Panc1 (cell line): ENCODE results near the gene ARFGEF3. TPM values are rescaled to one million over a fixed set of nuclear protein-coding genes. Genes with fewer than 3 reads are reported as not detected.

ENCODE experiments used
- ATAC-seq: fragments of 200-7000 bp; cut with Tn5 transposase; 2 replicates; pipeline ENCODE4 v1.9.1; 2020; ENCODE audit warnings: mild to moderate bottlenecking, moderate library complexity
- BruUV-seq: library from RNA; stranded (reverse); fragments of 400-500 nt; replicated peaks from 2 replicates; lab custom pipeline; 2021; lab: Mats Ljungman, UMichigan
- CTCF ChIA-PET: fragments of 300-600 bp; sonication (Branson Sonifier 250); formaldehyde crosslinking; loops from one replicate; lab custom pipeline; 2022; ENCODE audit warnings: antibody characterized with exemption; lab: Charles Lee
- POLR2A ChIA-PET: fragments of 300-600 bp; sonication (Branson Sonifier 250); formaldehyde crosslinking; loops from one replicate; lab custom pipeline; 2022; ENCODE audit warnings: antibody characterized with exemption; lab: Charles Lee
- DNase-seq: peaks from one replicate; pipeline ENCODE4 v3.0.0-alpha.2; 2010; ENCODE audit warnings: low read depth, low spot score
- H3K27ac ChIP-seq: 2 replicates; pipeline ENCODE4 v1.5.1; 2011; ENCODE audit warnings: mild to moderate bottlenecking, low read length, inconsistent platforms
- H3K27me3 ChIP-seq: fragments of 200-500 bp; sonication (Bioruptor generic); 2 replicates; pipeline ENCODE4 v1.6.0; 2014; ENCODE audit warnings: low read length, inconsistent platforms; ENCODE audit not compliant: control insufficient read depth, insufficient read depth
- H3K36me3 ChIP-seq: fragments of 200-500 bp; sonication (Bioruptor generic); 2 replicates; pipeline ENCODE4 v1.5.1; 2014; ENCODE audit warnings: inconsistent platforms, mild to moderate bottlenecking, low read length, moderate library complexity; ENCODE audit not compliant: control insufficient read depth, insufficient read depth
- H3K4me1 ChIP-seq: 2 replicates; pipeline ENCODE4 v1.5.1; 2011; ENCODE audit warnings: inconsistent platforms, mild to moderate bottlenecking, low read length, moderate library complexity; ENCODE audit not compliant: control insufficient read depth, insufficient read depth
- H3K4me3 ChIP-seq, 2 experiments: 2 replicates each; pipeline ENCODE4 v1.5.1; 2011 to 2012; ENCODE audit warnings: low read depth in 2 of 2, low read length in 2 of 2, mild to moderate bottlenecking in 2 of 2, inconsistent platforms in 1 of 2, moderate library complexity in 1 of 2
- H3K9me3 ChIP-seq: fragments of 200-500 bp; sonication (Bioruptor generic); 2 replicates; pipeline ENCODE4 v1.5.1; 2014; ENCODE audit warnings: low read depth, mild to moderate bottlenecking, inconsistent platforms, low read length, moderate library complexity; ENCODE audit not compliant: control insufficient read depth, insufficient read depth
- CTCF ChIP-seq: fragments of 450-650 bp; IDR thresholded peaks from 2 replicates; pipeline ENCODE4 v1.5.1; 2017; ENCODE audit warnings: mild to moderate bottlenecking
- POLR2AphosphoS5 ChIP-seq: IDR thresholded peaks from 2 replicates; pipeline ENCODE4 v1.6.1; 2012; ENCODE audit warnings: mild to moderate bottlenecking, low read depth, low read length, moderate library complexity
- REST ChIP-seq, 2 experiments: IDR thresholded peaks; 2 replicates each; pipeline ENCODE4 v1.6.1; 2011 to 2012; ENCODE audit warnings: low read depth in 2 of 2, control low read depth in 1 of 2, low read length in 1 of 2, mild to moderate bottlenecking in 1 of 2, moderate library complexity in 1 of 2; ENCODE audit not compliant: insufficient read depth in 1 of 2
- SIN3A ChIP-seq: IDR thresholded peaks from 2 replicates; pipeline ENCODE4 v1.6.1; 2012; ENCODE audit warnings: low read depth, mild to moderate bottlenecking, low read length, moderate library complexity, borderline replicate concordance; ENCODE audit not compliant: insufficient read depth
- TCF7L2 ChIP-seq: IDR thresholded peaks from 2 replicates; pipeline ENCODE4 v1.6.1; 2011; ENCODE audit warnings: mild to moderate bottlenecking, low read depth, low read length, inconsistent platforms
- in situ Hi-C: cut with HindIII; loops from 2 replicates; pipeline ENCODE4 v1.10.0; 2016; ENCODE audit warnings: low sequenced_read_pairs, low pct_unique_long_range_greater_than_20kb
- intact Hi-C: fragments of 100-400 bp; cut with micrococcal nuclease; formaldehyde crosslinking; loops from one replicate; pipeline ENCODE4 v1.10.0; 2022; ENCODE audit not compliant: unreplicated experiment
- total RNA-seq: library from RNA; stranded (reverse); gene quantifications from one replicate; pipeline ENCODE4 v1.2.1, GENCODE V29; 2021; ENCODE audit not compliant: unreplicated experiment

The ARFGEF3 gene
- total RNA-seq, 1 experiment from 2014 or later, result 1.5 TPM

- BruUV-seq, result no TSS peak
- H3K4me3 ChIP-seq, result no peak overlapping the region
- intact Hi-C loops, result no loop called here
- no peaks in the 10 kb centered on the region for H3K4me1 ChIP-seq
- TF ChIP-seq POLR2AphosphoS5, result no peak
- TF ChIP-seq SIN3A, result no peak
- H3K27ac ChIP-seq, result no peak overlapping the region
- in situ Hi-C loops, result no loop called here
- H3K27me3 ChIP-seq, result peaks cover 3% of the 10 kb centered on the region; the same call in 1 of the 2 replicates
- H3K36me3 ChIP-seq, result no peaks in the 10 kb centered on the region
- no peak for ATAC-seq
- ChIA-PET POLR2A (no interaction called here), CTCF (interaction anchor here (0.6 kb wide), 1 partner anchor 36 kb away, joined by 6 read pairs; no protein-coding TSS in a partner anchor)
- no peaks in the 10 kb centered on the region for H3K9me3 ChIP-seq
- DNase-seq, result no peak
These were observed 21.4 kb downstream of the ARFGEF3 start for GRCh38 chr6:138182939-138183789.

GRCh38 chr6:138183790-138184134, 22.0 kb downstream of the ARFGEF3 start:
- intact Hi-C loops (no loop called here), in situ Hi-C loops (no loop called here)
- no peak for ATAC-seq
- no peak for DNase-seq
- H3K9me3 ChIP-seq, result no peaks in the 10 kb centered on the region
- no peaks in the 10 kb centered on the region for H3K36me3 ChIP-seq
- ChIA-PET CTCF (no interaction called here), POLR2A (no interaction called here)
- no peak overlapping the region for H3K4me3 ChIP-seq
- H3K27ac ChIP-seq, result no peak overlapping the region
- TF ChIP-seq SIN3A (no peak), POLR2AphosphoS5 (no peak), TCF7L2 (no peak), REST (IDR thresholded peaks at IDR 0.05; ENCODE audit: insufficient read depth in 1 of 2, low read depth in 2 of 2, low read length in 1 of 2) (no peak), CTCF (no peak)
- no peaks in the 10 kb centered on the region for H3K4me1 ChIP-seq
- no TSS peak for BruUV-seq
- H3K27me3 ChIP-seq, result peaks cover 3% of the 10 kb centered on the region; the same call in 1 of the 2 replicates

GRCh38 chr6:138184230-138184629, 22.5 kb downstream of the ARFGEF3 start:
- DNase-seq (no peak), ATAC-seq (no peak)
- Histone ChIP-seq H3K36me3 (no peaks in the 10 kb centered on the region), H3K27ac (no peak overlapping the region), H3K4me3 (no peak overlapping the region), H3K9me3 (no peaks in the 10 kb centered on the region), H3K27me3 (peaks cover 6% of the 10 kb centered on the region; the same call in 1 of the 2 replicates), H3K4me1 (no peaks in the 10 kb centered on the region)
- TF ChIP-seq TCF7L2 (no peak), CTCF (no peak), SIN3A (no peak), POLR2AphosphoS5 (no peak), REST (IDR thresholded peaks at IDR 0.05; ENCODE audit: insufficient read depth in 1 of 2, low read depth in 2 of 2, low read length in 1 of 2) (no peak)
- in situ Hi-C loops, result no loop called here
- ChIA-PET POLR2A (no interaction called here), CTCF (no interaction called here)
- intact Hi-C loops, result no loop called here
- no TSS peak for BruUV-seq
